Mucosa of stomach (tissue), 1 donor: ENCODE data around the gene HTT.

Source experiments
- H3K27me3 ChIP-seq: one replicate; pipeline ENCODE4 v1.7.0; 2013; ENCODE audit warnings: mild to moderate bottlenecking, low read length; ENCODE audit not compliant: control insufficient read depth, insufficient read depth
- H3K36me3 ChIP-seq: one replicate; pipeline ENCODE4 v1.7.0; 2013; ENCODE audit warnings: low read length; ENCODE audit not compliant: control insufficient read depth, insufficient read depth
- H3K4me1 ChIP-seq: one replicate; pipeline ENCODE4 v1.7.0; 2013; ENCODE audit warnings: mild to moderate bottlenecking, low read length; ENCODE audit not compliant: control insufficient read depth, insufficient read depth
- H3K4me3 ChIP-seq: one replicate; pipeline ENCODE4 v1.7.0; 2013; ENCODE audit warnings: low read length
- H3K9ac ChIP-seq: one replicate; pipeline ENCODE4 v1.7.0; 2013; ENCODE audit warnings: mild to moderate bottlenecking, low read length, moderate library complexity
- H3K9me3 ChIP-seq: one replicate; pipeline ENCODE4 v1.7.0; 2013; ENCODE audit warnings: mild to moderate bottlenecking, low read length, moderate library complexity; ENCODE audit not compliant: control insufficient read depth
- donor health status: Pancreatic carcinoma.

The HTT gene

DNA sequence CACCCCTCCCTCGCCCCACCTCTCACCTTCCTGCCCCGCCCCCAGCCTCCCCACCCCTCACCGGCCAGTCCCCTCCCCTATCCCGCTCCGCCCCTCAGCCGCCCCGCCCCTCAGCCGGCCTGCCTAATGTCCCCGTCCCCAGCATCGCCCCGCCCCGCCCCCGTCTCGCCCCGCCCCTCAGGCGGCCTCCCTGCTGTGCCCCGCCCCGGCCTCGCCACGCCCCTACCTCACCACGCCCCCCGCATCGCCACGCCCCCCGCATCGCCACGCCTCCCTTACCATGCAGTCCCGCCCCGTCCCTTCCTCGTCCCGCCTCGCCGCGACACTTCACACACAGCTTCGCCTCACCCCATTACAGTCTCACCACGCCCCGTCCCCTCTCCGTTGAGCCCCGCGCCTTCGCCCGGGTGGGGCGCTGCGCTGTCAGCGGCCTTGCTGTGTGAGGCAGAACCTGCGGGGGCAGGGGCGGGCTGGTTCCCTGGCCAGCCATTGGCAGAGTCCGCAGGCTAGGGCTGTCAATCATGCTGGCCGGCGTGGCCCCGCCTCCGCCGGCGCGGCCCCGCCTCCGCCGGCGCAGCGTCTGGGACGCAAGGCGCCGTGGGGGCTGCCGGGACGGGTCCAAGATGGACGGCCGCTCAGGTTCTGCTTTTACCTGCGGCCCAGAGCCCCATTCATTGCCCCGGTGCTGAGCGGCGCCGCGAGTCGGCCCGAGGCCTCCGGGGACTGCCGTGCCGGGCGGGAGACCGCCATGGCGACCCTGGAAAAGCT, at the start of gene HTT, which contains the start of gene HTT-AS:
Gene HTT, plus strand, starts transcription at position 604 of the 768 bp plus-strand sequence. Its CDS starts 145 bp downstream, at position 749.
Gene HTT-AS, minus strand, starts transcription at position 461 of the 768 bp plus-strand sequence.
- no peaks in the 10 kb centered on the region for H3K27me3 ChIP-seq
- peak within 1 kb of the TSS; percentile 77 for H3K4me3 ChIP-seq
- H3K9me3 ChIP-seq = no peaks in the 10 kb centered on the region
- H3K36me3 ChIP-seq = no peaks in the 10 kb centered on the region
- no peaks in the 10 kb centered on the region for H3K4me1 ChIP-seq
- H3K9ac ChIP-seq = peak within 1 kb of the TSS; percentile 92

DNA sequence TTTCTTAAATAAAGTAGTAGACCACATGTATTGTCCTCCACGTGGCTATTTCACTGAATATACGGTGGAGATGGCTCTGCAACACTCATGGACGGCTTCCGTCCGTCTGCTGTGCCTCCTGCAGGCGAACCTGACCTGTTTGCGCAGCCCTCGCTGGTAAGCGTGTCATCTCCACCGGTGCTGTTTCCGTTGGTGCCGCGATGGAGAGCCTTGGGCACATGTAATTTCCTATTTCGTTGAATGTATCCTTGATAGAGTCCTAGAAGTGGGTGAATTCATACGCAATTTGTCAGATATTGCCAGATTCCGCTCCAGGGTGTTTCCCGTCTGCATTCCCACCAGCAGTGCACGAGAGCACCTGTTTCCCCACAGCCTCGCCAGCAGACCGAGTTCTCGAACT, 48.6 kb upstream of the HTT start:
- no peak overlapping the region for H3K9ac ChIP-seq
- H3K4me1 ChIP-seq = peaks cover 3% of the 10 kb centered on the region
- H3K36me3 ChIP-seq = no peaks in the 10 kb centered on the region
- H3K9me3 ChIP-seq = no peaks in the 10 kb centered on the region
- no peak overlapping the region for H3K4me3 ChIP-seq
- H3K27me3 ChIP-seq = peaks cover 3% of the 10 kb centered on the region

DNA sequence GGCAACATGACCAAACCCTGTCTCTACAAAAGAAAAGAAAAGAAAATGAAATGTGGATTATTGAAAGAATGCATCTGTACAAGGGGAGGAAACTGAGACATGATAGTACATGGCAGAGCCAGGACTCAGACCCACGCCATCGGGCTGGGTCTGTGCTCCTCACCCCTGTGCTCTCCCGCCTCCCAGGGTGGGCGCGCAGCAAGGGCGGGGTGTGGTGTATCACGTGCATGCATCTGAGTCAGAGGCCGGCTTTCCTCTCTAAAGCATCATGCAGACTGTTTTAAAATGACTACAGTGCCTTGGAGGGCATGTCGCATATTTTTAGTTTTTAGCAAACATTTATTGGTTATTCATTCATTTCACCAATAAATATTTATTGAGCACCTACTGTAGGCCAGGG, 47.9 kb upstream of the HTT start:
- Histone ChIP-seq H3K9ac (no peak overlapping the region), H3K4me3 (no peak overlapping the region), H3K36me3 (no peaks in the 10 kb centered on the region), H3K9me3 (no peaks in the 10 kb centered on the region), H3K27me3 (peaks cover 4% of the 10 kb centered on the region), H3K4me1 (peaks cover 9% of the 10 kb centered on the region)

DNA sequence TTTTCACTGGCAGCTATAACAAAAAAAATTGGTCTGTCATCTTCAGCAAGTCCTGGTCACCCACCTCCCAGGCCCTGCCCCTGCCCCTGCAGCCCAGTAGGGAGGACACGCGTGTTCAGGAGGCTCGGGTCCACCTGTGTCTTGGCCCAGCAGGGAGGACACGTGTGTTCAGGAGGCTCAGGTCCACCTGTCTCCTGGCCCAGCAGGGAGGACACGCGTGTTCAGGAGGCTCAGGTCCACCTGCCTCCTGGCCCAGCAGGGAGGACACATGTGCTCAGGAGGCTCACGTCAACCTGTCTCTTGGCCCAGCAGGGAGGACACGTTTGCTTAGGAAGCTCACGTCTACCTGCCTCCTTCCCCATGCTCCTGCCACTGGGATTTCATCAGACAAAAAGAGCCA, 45.0 kb upstream of the HTT start:
- Histone ChIP-seq H3K9ac (no peak overlapping the region), H3K4me3 (no peak overlapping the region), H3K9me3 (no peaks in the 10 kb centered on the region), H3K4me1 (peaks cover 13% of the 10 kb centered on the region), H3K36me3 (no peaks in the 10 kb centered on the region), H3K27me3 (peaks cover 4% of the 10 kb centered on the region)

DNA sequence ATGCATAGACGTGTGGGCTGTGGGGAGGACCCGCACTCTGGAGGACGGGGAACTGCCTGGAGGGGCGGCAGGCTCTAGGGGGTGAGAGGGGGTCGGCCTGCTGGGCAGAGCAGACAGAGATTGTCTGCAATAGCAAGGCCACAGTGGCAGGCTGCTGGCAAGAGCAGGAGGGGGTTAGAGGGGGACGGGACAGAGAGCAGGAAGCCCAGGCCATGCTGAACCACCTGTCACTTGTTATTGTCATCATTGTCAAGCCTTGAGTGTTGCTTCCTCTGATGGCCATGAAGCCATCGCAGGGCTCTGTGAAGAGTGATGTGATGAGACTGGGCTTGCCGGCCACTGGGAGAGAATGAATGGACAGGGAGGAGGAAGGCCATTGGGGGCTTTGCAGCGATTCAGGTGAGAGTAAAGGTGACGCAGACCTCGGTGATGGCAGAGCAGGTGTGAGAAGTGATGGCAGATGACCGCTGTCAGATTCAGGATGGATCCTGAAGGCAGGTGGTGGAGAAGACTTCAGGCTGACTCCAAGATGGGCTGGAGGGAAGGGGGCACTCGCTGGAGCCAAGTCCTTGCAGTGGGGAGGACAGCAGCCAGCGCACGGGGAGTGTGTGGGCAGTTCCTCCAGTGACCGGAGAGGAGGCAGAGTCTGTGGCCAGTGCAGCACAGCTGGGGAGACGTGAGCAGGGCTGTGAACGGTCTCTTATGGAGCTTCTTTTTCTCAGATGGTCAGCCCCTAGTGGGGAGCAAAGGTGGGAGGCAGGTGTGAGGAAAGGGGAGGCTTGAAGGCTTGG, 43.7 kb upstream of the HTT start:
- H3K4me3 ChIP-seq = no peak overlapping the region
- H3K36me3 ChIP-seq = no peaks in the 10 kb centered on the region
- H3K9me3 ChIP-seq = no peaks in the 10 kb centered on the region
- no peak overlapping the region for H3K9ac ChIP-seq
- peaks cover 4% of the 10 kb centered on the region for H3K27me3 ChIP-seq
- peaks cover 13% of the 10 kb centered on the region for H3K4me1 ChIP-seq

DNA sequence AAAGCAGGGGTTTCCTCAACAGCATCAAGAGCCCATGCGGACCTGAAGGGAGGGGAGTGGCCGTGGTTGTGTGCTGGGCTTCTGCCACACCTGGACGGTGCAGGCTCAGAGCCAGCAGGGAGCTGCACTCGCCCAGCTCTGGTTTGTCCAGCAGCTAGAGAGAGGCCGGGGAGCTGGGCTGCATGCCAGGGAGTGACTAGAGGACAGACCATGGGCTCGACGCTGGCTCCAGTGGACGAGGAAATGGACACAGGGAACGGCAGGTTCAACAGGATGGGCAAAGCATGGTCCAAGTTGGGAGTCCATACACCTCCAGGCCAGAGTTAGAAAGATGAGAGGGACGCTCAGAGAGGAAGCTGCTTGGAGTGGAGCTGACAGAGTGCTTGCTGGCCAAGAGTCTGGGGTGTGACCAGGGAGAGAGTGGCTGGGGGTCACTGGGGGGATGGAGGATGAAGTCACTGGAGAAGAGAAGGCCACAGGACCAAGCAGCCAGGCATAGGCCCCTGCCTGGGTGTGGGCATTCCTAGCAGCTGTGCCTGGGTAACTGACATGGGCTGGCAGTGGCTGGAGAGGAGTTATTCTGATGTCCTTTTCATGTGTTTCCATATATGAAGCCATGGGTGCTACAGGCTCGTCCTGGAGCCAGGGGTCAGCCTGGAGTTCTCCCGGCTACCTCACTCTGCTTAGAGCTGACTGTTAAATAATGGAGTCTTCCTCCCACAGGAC, 43.0 kb upstream of the HTT start:
- no peaks in the 10 kb centered on the region for H3K36me3 ChIP-seq
- H3K27me3 ChIP-seq = peaks cover 6% of the 10 kb centered on the region
- H3K9me3 ChIP-seq = no peaks in the 10 kb centered on the region
- H3K9ac ChIP-seq = no peak overlapping the region
- no peak overlapping the region for H3K4me3 ChIP-seq
- peaks cover 13% of the 10 kb centered on the region for H3K4me1 ChIP-seq

DNA sequence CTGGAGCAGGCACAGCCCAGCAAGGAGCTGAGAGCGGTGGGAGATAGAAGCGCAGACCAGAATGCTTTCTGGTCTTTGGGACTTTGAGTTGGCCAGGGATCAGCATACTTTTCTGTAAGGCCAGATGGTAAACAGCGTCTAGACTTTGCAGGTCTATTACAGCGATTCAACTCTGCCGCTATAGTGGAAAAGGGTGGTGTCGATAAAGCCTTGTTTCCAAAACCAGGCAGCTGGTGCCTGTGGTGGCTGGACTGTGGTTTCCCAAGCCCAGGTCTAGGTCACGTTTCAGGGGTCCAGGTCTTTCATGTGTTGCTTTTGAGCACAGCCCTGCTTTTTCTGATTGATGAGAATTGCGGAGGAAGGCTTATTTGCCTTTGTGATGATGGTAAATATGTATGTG, 40.2 kb upstream of the HTT start:
- Histone ChIP-seq H3K4me1 (peaks cover 20% of the 10 kb centered on the region), H3K27me3 (peaks cover 10% of the 10 kb centered on the region), H3K9me3 (no peaks in the 10 kb centered on the region), H3K9ac (no peak overlapping the region), H3K36me3 (no peaks in the 10 kb centered on the region), H3K4me3 (no peak overlapping the region)

DNA sequence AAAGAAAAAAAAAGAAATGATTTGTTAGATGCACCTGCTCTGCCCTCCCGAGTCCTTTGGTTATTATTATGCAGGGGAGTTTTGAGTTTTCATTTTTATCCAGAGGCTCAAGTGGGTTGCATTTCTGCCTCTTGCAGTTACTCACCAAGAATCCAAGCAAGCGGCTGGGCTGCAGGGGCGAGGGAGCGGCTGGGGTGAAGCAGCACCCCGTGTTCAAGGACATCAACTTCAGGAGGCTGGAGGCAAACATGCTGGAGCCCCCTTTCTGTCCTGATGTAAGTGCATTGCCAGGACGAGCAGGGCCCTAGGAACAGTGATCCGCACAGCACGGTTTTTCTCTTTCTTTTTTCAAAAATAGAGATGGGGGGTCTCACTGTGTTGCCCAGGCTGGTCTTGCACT, 39.2 kb upstream of the HTT start:
- H3K27me3 ChIP-seq = peaks cover 10% of the 10 kb centered on the region
- no peaks in the 10 kb centered on the region for H3K9me3 ChIP-seq
- peaks cover 20% of the 10 kb centered on the region for H3K4me1 ChIP-seq
- H3K4me3 ChIP-seq = no peak overlapping the region
- no peaks in the 10 kb centered on the region for H3K36me3 ChIP-seq
- H3K9ac ChIP-seq = no peak overlapping the region

DNA sequence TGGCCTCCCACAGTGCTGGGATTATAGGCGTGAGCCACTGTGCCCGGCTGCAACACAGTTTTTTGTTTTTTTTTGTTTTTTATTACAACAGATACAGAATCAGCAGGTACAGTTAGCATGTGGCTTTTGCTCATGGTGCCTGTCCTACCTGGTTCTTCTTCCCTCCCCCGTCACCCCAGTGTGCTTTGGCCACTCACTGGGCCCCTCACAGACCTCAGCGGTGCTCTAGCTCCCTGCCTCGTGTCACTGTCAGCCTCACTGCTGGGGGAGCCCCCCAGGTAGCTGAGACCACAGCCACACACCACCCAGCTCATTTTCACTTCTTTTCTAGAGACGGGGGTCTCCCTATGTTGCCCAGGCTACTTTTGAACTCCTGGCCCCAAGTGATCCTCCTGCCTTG, 38.8 kb upstream of the HTT start:
- Histone ChIP-seq H3K4me1 (peaks cover 20% of the 10 kb centered on the region), H3K36me3 (no peaks in the 10 kb centered on the region), H3K4me3 (no peak overlapping the region), H3K9ac (no peak overlapping the region), H3K9me3 (no peaks in the 10 kb centered on the region), H3K27me3 (peaks cover 12% of the 10 kb centered on the region)

DNA sequence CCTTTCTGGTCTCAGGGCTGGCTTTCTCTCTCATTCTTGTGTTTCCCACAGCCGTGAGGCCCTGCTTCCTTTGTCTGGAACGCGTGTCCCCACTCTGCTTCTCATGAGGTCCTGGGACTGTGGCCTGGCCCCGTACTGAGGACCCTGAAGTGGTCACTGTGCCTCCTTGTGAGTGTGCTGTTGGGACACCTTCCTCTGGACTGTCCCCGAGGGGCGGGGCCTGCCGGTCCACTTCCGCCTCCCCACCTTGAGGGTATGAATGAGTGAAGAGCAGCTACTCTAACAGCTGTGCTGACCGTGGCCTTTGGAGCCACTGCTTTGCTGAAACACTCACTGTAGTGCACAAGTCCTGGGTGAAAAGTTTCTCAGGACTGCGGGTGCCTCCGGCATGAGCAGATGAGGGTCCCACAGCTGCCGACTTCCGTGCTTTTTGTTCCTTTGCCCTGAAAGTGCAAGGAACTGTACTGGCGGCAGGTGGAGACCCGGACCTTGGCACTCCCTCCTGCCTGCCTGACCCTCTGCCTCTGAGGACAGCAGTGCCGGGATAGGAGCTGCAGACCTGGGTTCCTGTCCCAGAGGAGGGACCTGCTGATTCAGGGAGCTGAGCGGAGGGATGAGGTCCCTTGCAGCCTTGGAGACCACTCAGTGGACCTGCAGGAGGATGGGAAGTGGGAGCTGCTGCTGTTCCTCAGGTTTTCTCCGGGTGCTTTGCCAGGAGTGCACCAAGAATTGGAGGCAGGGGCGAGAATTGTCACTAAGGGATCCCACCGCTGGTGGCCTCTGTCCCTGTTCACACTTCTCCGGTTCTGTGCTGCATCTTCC, 38.1 kb upstream of the HTT start:
- peaks cover 10% of the 10 kb centered on the region for H3K27me3 ChIP-seq
- H3K9ac ChIP-seq = no peak overlapping the region
- no peak overlapping the region for H3K4me3 ChIP-seq
- no peaks in the 10 kb centered on the region for H3K9me3 ChIP-seq
- H3K4me1 ChIP-seq = peaks cover 19% of the 10 kb centered on the region
- H3K36me3 ChIP-seq = no peaks in the 10 kb centered on the region

DNA sequence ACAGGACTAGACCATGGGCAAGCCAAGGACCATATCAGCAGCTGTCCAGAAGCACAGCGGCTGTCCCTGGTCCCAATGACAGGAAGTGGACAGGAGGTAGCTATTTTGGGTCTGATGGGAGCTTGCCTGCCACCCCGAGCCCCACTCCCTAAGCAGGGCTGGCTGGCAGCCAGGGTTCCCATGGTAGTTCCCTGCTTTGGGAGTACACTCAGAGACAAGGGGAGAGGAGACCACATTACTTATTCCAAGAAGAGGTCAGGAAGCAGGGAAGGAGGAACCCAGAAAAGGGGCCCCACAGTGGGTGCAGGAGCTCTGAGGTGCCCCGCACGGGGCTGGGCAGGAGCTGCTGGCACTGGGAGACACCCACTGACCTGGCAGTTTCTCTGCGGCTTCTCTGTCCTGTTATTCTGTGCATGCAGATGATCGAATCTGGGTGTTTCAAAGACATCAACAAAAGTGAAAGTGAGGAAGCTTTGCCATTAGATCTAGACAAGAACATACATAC, 36.5 kb upstream of the HTT start:
- H3K9ac ChIP-seq = no peak overlapping the region

More for the DNA sequence above, 36.5 kb upstream of the HTT start:
- Histone ChIP-seq H3K27me3 (peaks cover 10% of the 10 kb centered on the region), H3K36me3 (no peaks in the 10 kb centered on the region), H3K4me1 (peaks cover 26% of the 10 kb centered on the region), H3K4me3 (no peak overlapping the region), H3K9me3 (no peaks in the 10 kb centered on the region)
